ENCODE measurements around the gene GIPC3. TPM values are rescaled to one million over a fixed set of nuclear protein-coding genes. Genes with fewer than 3 reads are reported as not detected.

GIPC3 gene
- total and polyA plus RNA-seq, 2 of the 8 experiments (the other 6 are each of a cell fraction or from before 2014, with no cell fraction given) = 1.0 to 1.2 TPM

DNA sequence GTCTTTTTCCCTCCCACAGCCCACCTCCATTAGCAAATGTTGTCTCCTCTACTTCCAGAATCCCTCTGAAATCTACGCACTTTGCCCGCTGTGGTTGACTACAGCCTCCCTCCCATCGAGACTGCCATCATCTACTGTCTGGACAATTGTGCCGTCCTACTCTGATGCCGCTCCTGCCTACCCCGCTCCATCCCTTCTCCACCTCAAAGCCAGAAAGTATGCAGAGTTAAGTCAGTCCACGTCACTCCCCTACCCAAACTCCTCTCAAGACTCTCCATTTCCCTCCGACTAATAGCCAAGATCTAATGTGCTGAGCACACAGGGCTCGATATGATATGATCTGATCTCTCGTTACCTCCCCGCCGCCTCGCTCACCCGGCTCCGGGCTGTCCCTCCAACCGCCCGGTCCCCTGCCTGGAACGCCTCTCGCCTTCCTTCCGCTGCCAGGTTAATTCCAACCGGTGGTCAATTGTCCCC, 40.8 kb downstream of the GIPC3 start:
- H3K27me3 ChIP-seq (replicated peaks in 1 of 4; ENCODE audit: control insufficient read depth in 3 of 4, extremely low read depth in 1 of 4, insufficient read depth in 3 of 4, low read length in 3 of 4) = no peaks in the 10 kb centered on the region
- no peak overlapping the region for H2BK15ac ChIP-seq (ENCODE audit: low read length)
- FAIRE-seq (no peak), DNase-seq (ENCODE audit: low read depth in 1 of 2, low spot score in 2 of 2) (no peak)
- H3K23ac ChIP-seq (ENCODE audit: insufficient read length) = no peak overlapping the region
- no peak overlapping the region for H2AK5ac ChIP-seq (ENCODE audit: low read depth, low read length)
- H4K8ac ChIP-seq (ENCODE audit: extremely low read depth, insufficient read depth, low read length) = peak overlapping the region; percentile 100; the same call in 1 of the 2 replicates
- no peak overlapping the region for H4K5ac ChIP-seq (ENCODE audit: insufficient read length, low read depth, low read length)
- no peak overlapping the region for H2BK120ac ChIP-seq (replicated peaks; ENCODE audit: low read depth, low read length)
- H3K36me3 ChIP-seq (ENCODE audit: control insufficient read depth in 2 of 4, insufficient read depth in 4 of 4, low read length in 3 of 4) = peaks cover 2 to 5% (median 3%) of the 10 kb centered on the region in 4 experiments; a peak in 4 of 8 replicates
- peaks cover 4 to 11% of the 10 kb centered on the region in 2 experiments for H4K20me1 ChIP-seq (replicated peaks in 1 of 2; ENCODE audit: control insufficient read depth in 1 of 2, insufficient read depth in 2 of 2, low read length in 2 of 2)
- H3K23me2 ChIP-seq (ENCODE audit: low read depth, low read length) = peaks cover 4% of the 10 kb centered on the region
- no peak overlapping the region for H2BK20ac ChIP-seq (ENCODE audit: low read length)
- CTCF ChIA-PET (ENCODE audit: partially characterized antibody) = interaction anchor here (0.5 to 1.0 kb wide), 2 partner anchors 25 to 65 kb away, joined by 3 read pairs; no protein-coding TSS in a partner anchor
- H3K9me3 ChIP-seq (ENCODE audit: insufficient read depth in 2 of 2, low read depth in 1 of 2, low read length in 1 of 2) = no peaks in the 10 kb centered on the region
- POLR2A ChIA-PET (ENCODE audit: partially characterized antibody) = interaction anchor here (0.7 to 1.3 kb wide), 2 partner anchors 10 to 12 kb away, joined by 3 read pairs; no protein-coding TSS in a partner anchor
- H3K18ac ChIP-seq (ENCODE audit: extremely low read depth, low read length) = no peak overlapping the region
- no peak overlapping the region for H2BK12ac ChIP-seq (ENCODE audit: low read depth, low read length)
- H3K56ac ChIP-seq (replicated peaks; ENCODE audit: insufficient read length, low read depth, low read length) = no peak overlapping the region
- 3% methylated on average over 20 of the region's 21 CpGs; no CpG with 5 or more reads in 1 of the 2 experiments for WGBS, 2 experiments (ENCODE audit: extremely low coverage in 1 of 2, insufficient coverage in 1 of 2, insufficient read length in 1 of 2, insufficient replicate concordance in 2 of 2, low coverage in 1 of 2, low lambda C conversion rate in 2 of 2, missing lambda C conversion rate in 1 of 2)
- no peak overlapping the region for H2AFZ ChIP-seq (ENCODE audit: low read length)
- H3K9ac ChIP-seq (replicated peaks in 1 of 4; ENCODE audit: extremely low read depth in 1 of 4, low read depth in 3 of 4, low read length in 3 of 4) = peak overlapping the region; percentile 91 to 99 (median 98)
- peaks cover 12% of the 10 kb centered on the region for H3K79me1 ChIP-seq (ENCODE audit: low read depth, low read length)
- no peak overlapping the region for H3K14ac ChIP-seq (ENCODE audit: insufficient read length)
- peak overlapping the region; percentile 100; the same call in 1 of the 2 replicates for H3K27ac ChIP-seq (ENCODE audit: low read depth, low read length)
- no peak overlapping the region for H3K4ac ChIP-seq (replicated peaks; ENCODE audit: insufficient read length, low read depth, low read length)
- peaks cover 0 to 6% (median 2%) of the 10 kb centered on the region in 4 experiments; a peak in 4 of 7 replicates for H3K4me1 ChIP-seq (replicated peaks in 1 of 4; ENCODE audit: control insufficient read depth in 3 of 4, insufficient read depth in 4 of 4, low read length in 3 of 4)
- H2BK5ac ChIP-seq (ENCODE audit: low read depth, low read length) = no peak overlapping the region
- peak overlapping the region; percentile 89 to 100 (median 97) for H3K4me3 ChIP-seq (ENCODE audit: extremely low read depth in 1 of 4, insufficient read depth in 2 of 4, low read depth in 3 of 4, low read length in 4 of 4)
- H3K79me2 ChIP-seq (ENCODE audit: control insufficient read depth in 1 of 2, insufficient read depth in 2 of 2, low read length in 2 of 2) = peaks cover 9 to 24% of the 10 kb centered on the region in 2 experiments
- H3K4me2 ChIP-seq (ENCODE audit: insufficient read depth in 1 of 2, low read depth in 2 of 2, low read length in 2 of 2) = peak overlapping the region; percentile 91 to 100
- H4K91ac ChIP-seq (replicated peaks; ENCODE audit: insufficient read length, low read length) = no peak overlapping the region
- TF ChIP-seq SAP30 (IDR thresholded peaks at IDR 0.05; ENCODE audit: insufficient read depth, insufficient replicate concordance, low read length) (no peak), YY1 (IDR thresholded peaks at IDR 0.05; ENCODE audit: low read depth, low read length) (no peak)
